ENCODE results near the gene SPZ1.

The SPZ1 gene

GRCh38 chr5:80277191-80277590, 42.6 kb upstream of the SPZ1 start:
- DNase-seq (ENCODE audit: low read depth in 1 of 2, low spot score in 1 of 2): no peak
- no peak overlapping the region for H3K4me3 ChIP-seq (replicated peaks; ENCODE audit: insufficient read depth, low read length)
- TF ChIP-seq GABPA (IDR thresholded peaks at IDR 0.05; ENCODE audit: low read depth) (no peak), REST (IDR thresholded peaks at IDR 0.05; ENCODE audit: insufficient replicate concordance, low read depth) (no peak), SPI1 (IDR thresholded peaks at IDR 0.05; ENCODE audit: borderline replicate concordance, low read depth) (no peak), CTCF (IDR thresholded peaks at IDR 0.05; ENCODE audit: insufficient read depth, low read length) (no peak), POLR2AphosphoS5 (IDR thresholded peaks at IDR 0.05; ENCODE audit: low read depth) (no peak)
- no peak overlapping the region for H3K27ac ChIP-seq (replicated peaks)
- H3K27me3 ChIP-seq (ENCODE audit: insufficient read depth, poor library complexity, severe bottlenecking): no peaks in the 10 kb centered on the region

- Histone ChIP-seq H3K27me3 (ENCODE audit: insufficient read depth, poor library complexity, severe bottlenecking) (no peaks in the 10 kb centered on the region), H3K4me3 (replicated peaks; ENCODE audit: insufficient read depth, low read length) (no peak overlapping the region), H3K27ac (replicated peaks) (no peak overlapping the region)
- TF ChIP-seq POLR2AphosphoS5 (IDR thresholded peaks at IDR 0.05; ENCODE audit: low read depth): no peak
- TF ChIP-seq SPI1 (IDR thresholded peaks at IDR 0.05; ENCODE audit: borderline replicate concordance, low read depth): no peak
- TF ChIP-seq CTCF (IDR thresholded peaks at IDR 0.05; ENCODE audit: insufficient read depth, low read length): no peak
- no peak for TF ChIP-seq GABPA (IDR thresholded peaks at IDR 0.05; ENCODE audit: low read depth)
- no peak for TF ChIP-seq REST (IDR thresholded peaks at IDR 0.05; ENCODE audit: insufficient replicate concordance, low read depth)
- no peak for DNase-seq (ENCODE audit: low read depth in 1 of 2, low spot score in 1 of 2)
Measured at GRCh38 chr5:80282054-80282453, 37.7 kb upstream of the SPZ1 start.

GRCh38 chr5:80283360-80283759, 36.4 kb upstream of the SPZ1 start:
- Histone ChIP-seq H3K27me3 (ENCODE audit: insufficient read depth, poor library complexity, severe bottlenecking) (no peaks in the 10 kb centered on the region), H3K4me3 (replicated peaks; ENCODE audit: insufficient read depth, low read length) (no peak overlapping the region), H3K27ac (replicated peaks) (no peak overlapping the region)
- TF ChIP-seq SPI1 (IDR thresholded peaks at IDR 0.05; ENCODE audit: borderline replicate concordance, low read depth) (no peak), GABPA (IDR thresholded peaks at IDR 0.05; ENCODE audit: low read depth) (no peak), CTCF (IDR thresholded peaks at IDR 0.05; ENCODE audit: insufficient read depth, low read length) (no peak), REST (IDR thresholded peaks at IDR 0.05; ENCODE audit: insufficient replicate concordance, low read depth) (no peak), POLR2AphosphoS5 (IDR thresholded peaks at IDR 0.05; ENCODE audit: low read depth) (no peak)
- no peak for DNase-seq (ENCODE audit: low read depth in 1 of 2, low spot score in 1 of 2)
